Fibroblast of skin of scalp (primary cell): ENCODE results near the gene GULP1.

Experiments used
- DNase-seq: peaks from one replicate; pipeline ENCODE4 v3.0.0-alpha.2; 2013

GULP1 gene

DNA sequence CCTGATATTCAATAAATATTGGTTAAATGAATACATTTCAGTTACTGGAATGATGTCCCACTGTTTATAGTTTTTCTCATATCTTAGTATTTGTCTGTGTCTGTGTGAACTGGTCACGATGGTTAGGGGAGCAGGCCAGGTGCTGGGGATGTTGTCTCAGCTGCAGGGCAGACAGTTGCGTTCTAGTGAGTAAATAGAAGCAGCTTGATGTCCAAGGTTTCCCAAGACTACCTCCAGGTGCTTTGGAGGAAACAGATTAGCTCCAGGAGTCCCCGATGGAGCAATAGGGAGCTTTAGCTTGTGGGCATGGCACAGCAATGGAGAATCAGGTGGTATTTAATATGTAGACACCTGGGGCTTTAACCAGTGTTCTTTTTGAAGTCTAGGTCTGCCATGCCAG is 75.5 kb downstream of the GULP1 start:
- no peak for DNase-seq

DNA sequence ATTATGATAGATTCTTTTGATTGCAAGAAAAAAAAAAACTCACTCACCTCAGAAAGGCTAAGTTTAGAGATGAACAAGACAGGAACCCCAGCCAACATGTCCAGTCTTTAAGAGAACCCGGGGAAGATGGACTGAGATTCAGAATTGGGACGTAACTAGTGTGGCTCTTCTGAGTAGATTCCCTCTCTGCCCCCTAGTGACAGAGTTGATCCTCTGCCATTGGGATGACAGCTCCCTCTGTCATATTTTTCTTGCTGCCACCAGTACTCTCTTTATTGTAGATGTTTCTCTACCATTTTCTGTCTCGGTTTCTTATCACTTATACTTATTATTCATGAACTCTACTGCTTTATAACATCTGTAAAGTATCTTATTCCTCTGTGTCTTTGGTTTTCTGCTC is 77.7 kb downstream of the GULP1 start:
- DNase-seq = peak; percentile 73

DNA sequence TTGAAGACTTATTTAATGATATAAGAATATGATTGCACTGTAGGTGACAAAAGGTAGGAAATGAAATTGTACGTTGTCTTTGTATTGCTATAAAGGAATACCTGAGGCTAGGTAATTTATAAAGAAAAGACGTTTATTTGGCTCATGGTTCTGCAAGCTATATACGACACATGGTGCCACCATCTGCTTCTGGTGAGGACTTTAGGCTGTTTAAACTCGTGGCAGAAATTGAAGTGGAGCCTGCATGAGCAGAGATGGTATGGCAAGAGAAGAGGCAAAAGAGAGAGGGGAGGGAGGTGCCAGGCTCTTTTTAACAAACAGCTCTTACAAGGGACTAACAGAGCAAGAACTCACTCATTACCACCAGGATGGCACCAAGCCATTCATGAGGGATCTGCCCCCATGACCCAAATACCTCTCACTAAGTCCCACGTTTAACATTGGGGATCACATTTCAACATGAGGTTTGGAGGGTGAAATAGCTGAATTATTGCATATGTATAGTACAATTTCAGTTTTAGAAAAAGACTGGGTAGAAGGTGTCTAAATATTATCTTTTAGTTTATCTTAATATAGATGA is 86.8 kb downstream of the GULP1 start:
- no peak for DNase-seq

DNA sequence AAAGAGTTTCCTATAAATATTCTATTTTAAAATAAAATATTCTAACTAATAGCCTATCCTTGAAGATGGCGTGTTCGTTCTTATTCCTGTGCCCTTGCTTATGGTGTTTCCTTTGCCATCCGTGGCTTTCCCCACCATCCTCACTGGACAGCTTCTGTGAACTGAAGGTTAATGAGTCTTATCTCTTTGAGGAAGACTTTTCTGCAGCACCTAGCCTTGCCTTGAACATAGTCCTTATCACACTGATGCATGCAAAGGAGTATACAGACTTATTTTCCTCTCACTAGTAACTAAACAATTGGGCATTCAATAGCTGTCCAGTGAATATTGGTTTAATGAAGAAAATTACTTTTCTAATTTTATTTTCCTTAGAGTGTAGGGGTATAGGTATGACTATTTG is 88.1 kb downstream of the GULP1 start:
- no peak for DNase-seq

GRCh38 chr2:188380280-188380679 is 88.6 kb downstream of the GULP1 start:
- DNase-seq = no peak

GRCh38 chr2:188381614-188382013 is 89.9 kb downstream of the GULP1 start:
- peak; percentile 29 for DNase-seq

DNA sequence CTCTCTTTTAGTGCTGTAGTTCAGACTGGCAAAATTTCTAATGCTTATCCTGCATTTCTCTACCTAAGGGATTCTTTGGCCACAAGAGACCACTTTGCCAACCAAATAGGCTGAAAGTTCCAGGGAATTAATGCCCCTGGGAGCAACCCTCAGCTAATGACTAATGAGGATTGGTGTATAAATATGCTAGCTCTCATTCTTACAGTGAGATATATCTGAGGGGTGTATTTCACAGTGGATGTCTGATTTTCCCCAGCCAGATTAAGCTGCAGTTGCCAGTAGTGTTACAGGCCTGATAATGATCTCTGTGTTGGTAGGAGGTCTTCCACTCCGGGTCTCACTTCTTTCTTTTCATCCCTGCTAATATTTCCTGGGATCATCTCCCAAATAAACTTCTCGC is 90.4 kb downstream of the GULP1 start:
- DNase-seq = peak; percentile 40

DNA sequence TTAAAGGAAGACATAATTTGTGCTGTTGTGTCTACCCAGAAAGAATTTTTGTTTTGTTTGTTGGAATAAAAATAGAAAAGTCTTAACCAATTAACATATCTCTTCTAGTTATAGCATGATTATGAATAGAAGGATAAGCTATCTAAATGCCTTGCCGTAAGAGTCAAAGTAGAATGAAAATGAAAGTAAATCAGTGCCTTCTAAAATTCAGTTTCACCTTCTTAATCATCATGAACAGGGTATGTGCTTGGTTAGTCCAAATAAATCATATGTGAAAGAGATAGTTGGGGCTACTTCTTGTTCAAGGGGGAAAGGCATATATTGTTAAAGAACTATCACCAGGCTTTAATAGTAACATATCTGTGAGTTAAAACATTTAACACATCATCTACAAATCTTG is 91.5 kb downstream of the GULP1 start:
- no peak for DNase-seq

- no peak for DNase-seq
Measured at GRCh38 chr2:188385857-188386256, 94.2 kb downstream of the GULP1 start.

DNA sequence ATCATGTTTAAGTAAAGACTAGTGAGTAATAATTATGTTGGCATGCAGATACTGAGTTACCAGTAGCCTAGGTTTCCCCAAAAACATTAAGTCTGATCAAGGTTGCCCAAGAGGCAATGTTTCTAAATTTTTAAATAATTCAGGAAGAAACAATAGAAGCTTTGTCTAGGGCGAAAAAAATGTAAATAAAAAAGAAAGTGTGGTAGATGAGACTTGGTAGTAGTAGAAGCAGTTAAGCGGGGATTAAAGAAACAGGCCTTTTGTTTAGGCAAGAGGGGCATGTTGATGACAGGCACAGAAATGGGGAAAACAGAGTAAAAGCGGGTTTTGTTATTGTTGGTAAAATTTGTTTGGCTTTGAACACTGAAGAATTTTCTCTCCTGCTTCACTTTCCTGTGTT is 97.2 kb downstream of the GULP1 start:
- DNase-seq = no peak

DNA sequence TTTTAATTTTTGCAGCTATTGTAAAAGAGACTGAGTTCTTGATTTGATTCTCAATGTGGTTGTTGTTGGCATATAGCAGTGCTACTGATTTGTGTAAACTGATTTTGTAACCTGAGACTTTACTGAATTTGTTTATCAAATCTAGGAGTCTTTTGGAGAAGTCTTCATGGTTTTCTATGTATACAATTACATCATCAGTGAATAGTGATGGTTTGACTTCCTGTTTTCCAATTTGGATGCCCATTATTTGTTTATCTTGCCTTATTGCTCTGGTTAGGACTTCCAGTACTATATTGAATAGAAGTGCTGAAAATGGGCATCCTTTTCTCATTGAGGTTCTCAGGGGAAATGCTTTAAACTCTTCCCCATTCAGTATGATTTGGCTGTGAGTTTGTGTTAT is 99.7 kb downstream of the GULP1 start:
- DNase-seq = no peak

GRCh38 chr2:188394931-188395472 is 103.3 kb downstream of the GULP1 start:
- no peak for DNase-seq

- no peak for DNase-seq
Measured at GRCh38 chr2:188395903-188396689, 104.4 kb downstream of the GULP1 start.

DNA sequence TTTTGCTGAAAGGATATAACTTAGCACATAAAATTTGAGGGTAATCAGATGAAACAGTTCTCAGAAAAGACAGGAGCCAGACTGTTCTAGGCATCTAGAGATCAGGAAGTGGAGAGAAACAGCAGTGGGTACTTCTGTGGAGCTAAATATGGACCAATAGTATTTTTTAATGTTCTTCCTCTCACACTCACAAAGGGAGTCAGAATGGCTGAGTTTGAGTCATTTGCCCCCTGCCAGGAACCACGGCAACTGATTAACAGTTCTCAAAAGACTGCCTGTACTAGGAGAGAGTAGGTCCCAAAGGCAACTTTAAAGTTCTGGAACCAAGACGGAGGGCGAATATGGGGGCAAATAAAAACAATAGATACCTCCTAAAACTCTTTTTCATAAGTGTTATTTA is 107.5 kb downstream of the GULP1 start:
- DNase-seq = peak; percentile 61

DNA sequence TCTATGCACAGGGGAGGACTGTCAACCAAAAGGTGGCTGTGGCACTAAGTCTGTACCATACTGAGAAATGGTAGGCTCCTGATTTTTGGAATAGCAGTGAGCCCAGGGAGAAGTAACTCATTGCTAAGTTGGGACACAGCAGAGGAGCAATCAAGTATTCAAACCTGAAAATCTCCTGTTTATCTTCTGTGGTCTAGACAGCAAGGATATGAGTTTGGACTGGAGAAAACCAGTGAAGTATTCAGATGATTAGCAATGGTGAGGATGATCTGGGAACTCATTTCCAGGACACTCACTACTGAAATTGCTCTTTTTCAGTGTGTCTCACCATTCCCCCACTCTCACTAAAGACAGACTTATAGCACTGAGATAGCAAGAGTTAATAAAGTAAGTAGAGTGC is 112.0 kb downstream of the GULP1 start:
- DNase-seq = peak; percentile 17

DNA sequence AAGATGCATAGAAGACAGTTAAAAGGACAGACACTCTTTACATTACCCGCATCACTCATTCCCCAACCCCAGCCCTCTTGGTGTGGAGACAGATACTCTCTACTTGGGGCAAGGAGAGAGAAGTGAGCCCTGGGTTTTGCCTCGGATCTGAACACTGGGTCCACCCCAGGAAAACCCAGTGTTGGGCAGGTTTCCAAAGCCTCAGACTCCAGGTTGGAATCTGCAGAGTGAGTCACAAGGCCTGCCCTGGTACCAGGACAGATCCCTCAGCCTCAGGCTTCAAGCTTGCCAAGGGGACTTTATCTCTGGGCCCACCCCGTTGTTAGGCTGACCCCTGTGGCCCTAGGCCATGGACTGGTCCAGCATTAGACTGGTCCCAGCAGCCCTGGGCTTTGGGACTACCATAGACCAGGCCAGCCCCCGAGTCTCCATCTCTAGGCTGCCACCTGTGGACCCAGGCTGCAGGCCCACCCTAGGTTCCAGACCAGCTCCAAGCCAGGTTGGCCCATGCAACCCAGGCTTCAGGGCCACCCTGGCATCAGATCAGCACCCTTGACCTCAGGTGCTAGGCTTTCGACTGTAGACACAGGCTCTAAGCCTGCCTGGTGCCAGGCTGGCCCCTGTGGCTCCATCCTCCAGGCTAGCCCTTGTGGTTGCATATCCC is 112.8 kb downstream of the GULP1 start:
- DNase-seq = peak; percentile 24

DNA sequence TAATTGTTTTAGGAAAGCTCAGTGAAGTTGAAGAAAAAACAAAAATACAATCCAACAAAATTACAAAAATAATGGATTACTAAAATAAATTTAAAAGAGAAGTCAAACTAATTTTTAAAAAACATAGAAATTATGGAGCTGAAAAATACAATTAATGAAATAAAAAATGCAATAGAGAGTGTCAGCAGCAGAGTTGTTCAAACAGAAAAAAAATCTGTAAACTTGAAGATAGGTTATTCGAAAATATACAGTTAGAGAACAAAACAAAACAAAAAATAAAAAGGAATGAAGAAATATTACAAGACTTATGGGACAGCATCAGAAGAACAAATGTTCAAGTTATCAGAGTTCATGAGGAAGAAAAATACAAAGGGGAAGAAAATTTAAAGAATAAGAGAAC is 114.7 kb downstream of the GULP1 start:
- DNase-seq = no peak

DNA sequence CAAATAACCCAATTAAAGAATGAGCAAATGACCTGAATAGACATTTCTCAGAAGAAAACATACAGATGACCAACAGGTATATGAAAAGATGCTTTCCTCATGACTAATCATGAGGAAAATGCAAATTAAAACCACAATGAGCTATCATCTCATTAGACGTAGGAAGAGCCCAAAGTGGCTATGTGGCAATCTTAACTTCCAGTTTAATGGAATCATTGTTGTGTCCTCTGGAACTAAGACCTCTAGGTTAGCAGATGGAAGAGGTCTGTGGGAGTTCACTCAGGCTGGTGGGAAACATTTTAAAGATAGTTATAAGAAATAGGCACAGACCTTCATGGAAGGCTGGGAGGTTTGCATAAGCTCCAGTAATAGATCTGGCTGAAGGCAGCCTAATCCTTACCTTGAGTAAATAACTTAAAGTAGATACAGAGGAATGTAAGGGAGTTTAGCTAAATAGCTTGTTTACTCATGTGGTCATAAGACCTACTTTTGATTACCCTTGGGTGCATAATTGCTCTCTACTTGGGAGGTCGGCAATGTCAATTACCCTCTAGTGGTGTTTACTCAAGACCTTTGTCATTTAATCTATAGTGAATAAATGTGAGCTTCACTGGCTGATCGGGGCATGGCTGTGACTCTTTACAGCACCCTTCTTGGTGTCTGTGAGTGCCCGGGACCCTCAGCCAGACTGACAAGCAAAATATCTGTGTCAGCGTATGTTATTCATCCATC is 119.0 kb downstream of the GULP1 start:
- DNase-seq = no peak

DNA sequence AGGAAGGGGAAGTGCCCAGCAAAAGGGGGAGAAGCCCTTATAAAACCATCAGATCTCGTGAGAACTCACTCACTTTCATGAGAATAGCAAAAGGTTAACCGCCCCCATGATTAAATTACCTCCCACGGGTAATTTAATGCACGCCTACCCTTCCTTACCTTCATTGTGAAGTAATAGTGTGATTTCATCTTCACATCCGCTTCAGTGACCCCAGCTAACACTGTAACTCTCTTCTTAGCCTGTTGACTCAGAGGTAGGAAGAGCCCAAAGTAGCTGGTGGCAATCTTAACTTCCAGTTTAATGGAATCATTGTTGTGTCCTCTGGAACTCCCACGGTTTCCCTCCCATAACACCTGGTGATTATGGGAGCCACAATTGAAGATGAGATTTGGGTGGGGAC is 120.5 kb downstream of the GULP1 start:
- DNase-seq = no peak

- DNase-seq = peak; percentile 87
Measured at GRCh38 chr2:188414411-188414810, 122.7 kb downstream of the GULP1 start.

DNA sequence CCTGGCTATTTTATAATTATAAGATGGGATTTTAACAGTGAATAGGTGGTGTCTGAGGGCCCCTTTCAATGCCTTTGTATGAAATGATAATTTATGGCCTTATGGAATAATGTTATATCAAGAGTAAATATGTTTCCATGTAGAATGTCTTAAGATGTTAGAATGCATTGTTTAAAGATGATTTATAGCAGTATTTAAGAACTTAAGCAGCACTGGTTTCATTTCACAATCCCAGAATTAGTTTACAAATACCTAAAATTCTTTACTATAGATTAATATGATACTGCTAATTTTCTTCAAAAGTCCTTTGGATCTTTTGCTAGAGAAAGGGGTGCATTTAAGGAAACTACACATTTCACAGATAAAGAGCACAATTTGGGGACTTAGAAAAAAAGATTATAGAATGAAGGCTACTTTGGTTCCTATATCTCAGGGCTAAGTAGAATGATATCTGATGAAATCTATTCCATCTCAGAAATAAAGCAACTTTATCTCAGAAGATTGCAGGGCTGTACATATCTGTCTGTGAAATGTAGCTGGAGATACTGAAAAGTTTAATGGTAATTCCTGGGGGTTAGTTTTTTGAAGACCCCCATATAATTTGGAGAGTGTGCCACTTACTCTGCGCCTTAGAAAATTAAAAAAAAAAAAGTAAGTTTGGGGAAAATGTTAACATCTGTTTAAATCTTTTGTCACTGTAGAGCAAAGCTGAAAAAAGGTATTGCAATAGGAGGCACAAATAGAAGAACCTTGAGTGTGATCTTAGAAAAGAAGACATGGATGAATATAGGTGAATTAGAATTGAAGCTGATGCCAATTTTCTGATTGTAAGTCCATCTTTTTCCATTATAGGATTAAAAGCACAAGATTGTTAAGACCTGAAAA is 123.4 kb downstream of the GULP1 start:
- peak; percentile 55 for DNase-seq

- DNase-seq = no peak
Measured at GRCh38 chr2:188415754-188416083, 124.0 kb downstream of the GULP1 start.
